Nephron (organoid): ENCODE measurements around the gene SPOUT1.

Experiments used
- H3K27ac Mint-ChIP-seq, 3 experiments: 2 replicates each; pipeline ENCODE4 v1.8.0; 2020; ENCODE audit warnings: mixed read lengths in 3 of 3, mild to moderate bottlenecking in 2 of 3, moderate library complexity in 1 of 3
- H3K27me3 Mint-ChIP-seq: 2 replicates; pipeline ENCODE4 v1.8.0; 2021; ENCODE audit warnings: low read depth, mild to moderate bottlenecking, moderate library complexity, mixed read lengths
- H3K36me3 Mint-ChIP-seq: 2 replicates; pipeline ENCODE4 v1.8.0; 2020; ENCODE audit warnings: low read depth, mixed read lengths
- H3K4me1 Mint-ChIP-seq: 2 replicates; pipeline ENCODE4 v1.8.0; 2020; ENCODE audit warnings: mixed read lengths
- H3K4me3 Mint-ChIP-seq, 3 experiments: 2 replicates each; pipeline ENCODE4 v1.8.0; 2020; ENCODE audit warnings: mild to moderate bottlenecking in 3 of 3, mixed read lengths in 3 of 3, moderate library complexity in 2 of 3
- H3K9me3 Mint-ChIP-seq: 2 replicates; pipeline ENCODE4 v1.8.0; 2020; ENCODE audit warnings: mixed read lengths
- TF ChIP-seq, protein P1 (sequence below), 3 experiments: fragments of 200-600 bp; sonication (generic); IDR thresholded peaks; one replicate each; pipeline ENCODE4 v1.5.0; 2021; ENCODE audit warnings: antibody characterized with exemption in 3 of 3; ENCODE audit not compliant: unreplicated experiment in 3 of 3

The SPOUT1 gene

GRCh38 chr9:128821584-128822406 lies 7.8 kb downstream of the SPOUT1 start:
- Mint-ChIP-seq H3K27me3 (no peaks in the 10 kb centered on the region), H3K36me3 (peaks cover 18% of the 10 kb centered on the region), H3K4me1 (peaks cover 7% of the 10 kb centered on the region), H3K27ac (no peak overlapping the region), H3K4me3 (peak overlapping the region in 1 of 3 experiments; percentile 81), H3K9me3 (no peaks in the 10 kb centered on the region)
- TF ChIP-seq, protein P1, sequence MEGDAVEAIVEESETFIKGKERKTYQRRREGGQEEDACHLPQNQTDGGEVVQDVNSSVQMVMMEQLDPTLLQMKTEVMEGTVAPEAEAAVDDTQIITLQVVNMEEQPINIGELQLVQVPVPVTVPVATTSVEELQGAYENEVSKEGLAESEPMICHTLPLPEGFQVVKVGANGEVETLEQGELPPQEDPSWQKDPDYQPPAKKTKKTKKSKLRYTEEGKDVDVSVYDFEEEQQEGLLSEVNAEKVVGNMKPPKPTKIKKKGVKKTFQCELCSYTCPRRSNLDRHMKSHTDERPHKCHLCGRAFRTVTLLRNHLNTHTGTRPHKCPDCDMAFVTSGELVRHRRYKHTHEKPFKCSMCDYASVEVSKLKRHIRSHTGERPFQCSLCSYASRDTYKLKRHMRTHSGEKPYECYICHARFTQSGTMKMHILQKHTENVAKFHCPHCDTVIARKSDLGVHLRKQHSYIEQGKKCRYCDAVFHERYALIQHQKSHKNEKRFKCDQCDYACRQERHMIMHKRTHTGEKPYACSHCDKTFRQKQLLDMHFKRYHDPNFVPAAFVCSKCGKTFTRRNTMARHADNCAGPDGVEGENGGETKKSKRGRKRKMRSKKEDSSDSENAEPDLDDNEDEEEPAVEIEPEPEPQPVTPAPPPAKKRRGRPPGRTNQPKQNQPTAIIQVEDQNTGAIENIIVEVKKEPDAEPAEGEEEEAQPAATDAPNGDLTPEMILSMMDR (IDR thresholded peaks at IDR 0.05; ENCODE audit: unreplicated experiment in 3 of 3) = no peak

DNA sequence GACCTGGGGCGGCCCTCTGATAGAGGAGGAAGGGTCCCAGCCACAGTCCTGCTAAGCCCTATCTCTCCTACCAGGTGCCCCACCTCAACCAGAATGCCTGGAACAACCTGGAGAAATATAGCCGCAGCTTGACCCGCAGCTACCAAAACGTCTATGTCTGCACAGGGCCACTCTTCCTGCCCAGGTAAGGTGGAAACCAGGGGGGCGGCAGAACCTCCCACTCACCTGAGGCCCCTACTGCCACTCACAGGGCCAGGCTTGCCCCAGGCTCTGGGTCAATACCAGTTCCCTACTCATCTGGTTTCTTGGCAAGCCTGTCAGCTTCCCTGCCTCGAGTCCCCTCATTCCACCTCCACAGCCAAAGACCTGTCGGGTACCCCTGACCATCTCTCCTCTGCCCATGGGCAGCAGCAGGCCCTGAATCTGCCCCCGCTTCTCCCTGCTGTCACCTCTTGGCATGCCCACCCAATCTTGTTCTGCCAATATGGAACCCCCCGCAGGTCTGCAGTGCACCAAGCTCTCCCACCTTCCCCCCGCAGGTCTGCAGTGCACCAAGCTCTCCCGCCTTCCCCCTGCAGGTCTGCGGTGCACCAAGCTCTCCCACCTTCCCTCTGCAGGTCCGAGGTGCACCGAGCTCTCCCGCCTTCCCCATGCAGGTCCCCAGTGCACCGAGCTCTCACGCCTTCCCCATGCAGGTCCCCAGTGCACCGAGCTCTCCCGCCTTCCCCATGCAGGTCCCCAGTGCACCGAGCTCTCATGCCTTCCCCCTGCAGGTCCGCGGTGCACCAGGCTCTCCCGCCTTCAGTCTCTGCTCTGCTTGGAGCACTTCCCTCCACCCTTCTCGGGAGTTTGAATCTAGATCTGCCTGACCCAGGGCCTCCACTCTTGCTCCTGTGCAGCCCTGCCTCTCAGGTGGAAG lies 8.7 kb downstream of the SPOUT1 start:
- Mint-ChIP-seq H3K36me3 (peaks cover 18% of the 10 kb centered on the region), H3K9me3 (no peaks in the 10 kb centered on the region), H3K4me1 (peaks cover 7% of the 10 kb centered on the region), H3K4me3 (peak overlapping the region; percentile 81 to 91 (median 89)), H3K27me3 (no peaks in the 10 kb centered on the region), H3K27ac (no peak overlapping the region)
- TF ChIP-seq, protein P1 (IDR thresholded peaks at IDR 0.05; ENCODE audit: unreplicated experiment in 3 of 3) = no peak

- H3K36me3 Mint-ChIP-seq = peaks cover 12% of the 10 kb centered on the region
- H3K4me3 Mint-ChIP-seq = peak overlapping the region; percentile 81 to 91 (median 89)
- H3K4me1 Mint-ChIP-seq = peaks cover 7% of the 10 kb centered on the region
- H3K27me3 Mint-ChIP-seq = peaks cover 3% of the 10 kb centered on the region
- peak overlapping the region in 1 of 3 experiments; percentile 23 for H3K27ac Mint-ChIP-seq
- TF ChIP-seq, protein P1 (IDR thresholded peaks at IDR 0.05; ENCODE audit: unreplicated experiment in 3 of 3) = no peak
- no peaks in the 10 kb centered on the region for H3K9me3 Mint-ChIP-seq
These were observed 9.6 kb downstream of the SPOUT1 start for GRCh38 chr9:128819716-128820664.

DNA sequence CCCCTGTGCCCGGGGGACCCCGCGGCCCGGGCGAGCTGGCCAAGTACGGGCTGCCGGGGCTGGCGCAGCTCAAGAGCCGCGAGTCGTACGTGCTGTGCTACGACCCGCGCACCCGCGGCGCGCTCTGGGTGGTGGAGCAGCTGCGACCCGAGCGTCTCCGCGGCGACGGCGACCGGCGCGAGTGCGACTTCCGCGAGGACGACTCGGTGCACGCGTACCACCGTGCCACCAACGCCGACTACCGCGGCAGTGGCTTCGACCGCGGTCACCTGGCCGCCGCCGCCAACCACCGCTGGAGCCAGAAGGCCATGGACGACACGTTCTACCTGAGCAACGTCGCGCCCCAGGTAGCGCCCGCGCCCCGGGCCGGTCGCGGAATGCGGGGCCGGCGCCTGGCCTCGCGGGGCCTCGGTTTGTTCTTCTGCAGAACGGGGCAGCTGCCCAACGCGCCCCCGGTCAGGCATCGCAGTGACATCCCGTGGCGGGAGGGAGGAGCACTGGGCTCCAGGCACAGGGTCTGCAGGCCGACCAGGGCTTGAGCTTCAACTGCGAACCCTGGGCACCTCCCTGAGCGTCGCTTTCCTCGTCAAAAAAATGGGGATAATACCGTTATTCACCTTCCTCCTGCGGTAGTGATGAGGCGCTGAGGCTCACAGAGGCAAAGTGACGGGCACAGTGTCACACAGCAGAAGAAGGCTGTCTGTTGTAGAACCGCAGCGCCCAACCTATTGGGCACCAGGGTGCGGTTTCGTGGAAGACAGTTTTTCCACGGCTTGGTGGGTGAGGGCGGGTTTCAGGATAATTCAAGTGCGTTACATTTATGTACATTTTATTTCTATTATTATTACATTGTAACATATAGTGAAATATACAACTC lies 10.5 kb downstream of the SPOUT1 start:
- TF ChIP-seq, protein P1 (IDR thresholded peaks at IDR 0.05; ENCODE audit: unreplicated experiment in 3 of 3) = no peak
- Mint-ChIP-seq H3K27ac (peak overlapping the region in 2 of 3 experiments; percentile 23 to 34), H3K9me3 (no peaks in the 10 kb centered on the region), H3K27me3 (peaks cover 3% of the 10 kb centered on the region), H3K4me1 (peaks cover 7% of the 10 kb centered on the region), H3K36me3 (peaks cover 8% of the 10 kb centered on the region), H3K4me3 (peak overlapping the region; percentile 81 to 91 (median 89))
